Measurements from ENCODE around the gene ARF6. TPM values are rescaled to one million over a fixed set of nuclear protein-coding genes. Genes with fewer than 3 reads are reported as not detected.
A peak's percentile ranks its signal among the peaks of the same experiment; 100 is the strongest.

ARF6 gene
- total RNA-seq: 100 to 1,000 TPM; 218 to 219 TPM

DNA sequence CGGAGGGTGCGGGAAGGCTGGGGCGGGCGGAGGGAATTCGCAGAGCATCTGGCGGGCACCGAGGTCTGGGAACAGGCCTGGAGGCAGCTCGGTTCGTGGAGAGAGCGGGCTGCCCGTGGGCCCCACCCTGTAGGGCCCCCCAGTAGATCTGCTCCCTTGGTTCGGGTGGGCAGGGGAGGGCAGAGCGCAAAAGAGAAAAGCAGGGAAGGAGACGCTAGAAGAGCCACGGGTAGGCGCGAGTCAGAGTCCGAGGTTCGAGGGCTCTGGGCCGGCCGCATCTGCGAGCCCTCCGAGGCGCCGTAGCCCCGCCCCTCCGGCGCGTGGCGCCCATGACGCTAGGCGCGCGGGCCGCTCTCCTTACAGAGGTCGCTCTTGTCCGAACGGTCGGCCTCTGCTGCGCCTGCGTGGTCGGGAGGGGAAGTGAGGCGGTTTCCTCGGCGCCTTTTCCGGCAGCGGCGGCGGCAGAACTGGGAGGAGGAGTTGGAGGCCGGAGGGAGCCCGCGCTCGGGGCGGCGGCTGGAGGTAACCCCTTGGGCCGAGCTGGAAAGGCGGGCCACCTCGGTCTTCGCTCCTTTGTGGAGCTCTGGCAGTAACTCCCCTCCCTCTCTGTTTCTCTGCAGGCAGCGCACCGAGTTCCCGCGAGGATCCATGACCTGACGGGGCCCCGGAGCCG lies at the start of gene ARF6:
TSS of gene ARF6 (plus strand) at position 447 of the 673 bp plus-strand sequence. CDS start 655 bp downstream, outside the sequence.
- DNase-seq: peak; percentile 99
- H3K9me3 Mint-ChIP-seq: no peaks in the 10 kb centered on the region
- peak; percentile 78 to 85 for ATAC-seq (replicated peaks in 1 of 2)
- no peaks in the 10 kb centered on the region for H3K27me3 Mint-ChIP-seq (ENCODE audit: low read depth)
- peaks cover 23% of the 10 kb centered on the region for H3K4me1 Mint-ChIP-seq (ENCODE audit: low read depth)
- H3K27ac Mint-ChIP-seq: peak within 1 kb of the TSS; percentile 100
- H3K4me3 Mint-ChIP-seq: peak within 1 kb of the TSS; percentile 93 to 97
- peaks cover 29 to 50% of the 10 kb centered on the region in 2 donors for H3K36me3 Mint-ChIP-seq (ENCODE audit: insufficient read depth in 2 of 2)

DNA sequence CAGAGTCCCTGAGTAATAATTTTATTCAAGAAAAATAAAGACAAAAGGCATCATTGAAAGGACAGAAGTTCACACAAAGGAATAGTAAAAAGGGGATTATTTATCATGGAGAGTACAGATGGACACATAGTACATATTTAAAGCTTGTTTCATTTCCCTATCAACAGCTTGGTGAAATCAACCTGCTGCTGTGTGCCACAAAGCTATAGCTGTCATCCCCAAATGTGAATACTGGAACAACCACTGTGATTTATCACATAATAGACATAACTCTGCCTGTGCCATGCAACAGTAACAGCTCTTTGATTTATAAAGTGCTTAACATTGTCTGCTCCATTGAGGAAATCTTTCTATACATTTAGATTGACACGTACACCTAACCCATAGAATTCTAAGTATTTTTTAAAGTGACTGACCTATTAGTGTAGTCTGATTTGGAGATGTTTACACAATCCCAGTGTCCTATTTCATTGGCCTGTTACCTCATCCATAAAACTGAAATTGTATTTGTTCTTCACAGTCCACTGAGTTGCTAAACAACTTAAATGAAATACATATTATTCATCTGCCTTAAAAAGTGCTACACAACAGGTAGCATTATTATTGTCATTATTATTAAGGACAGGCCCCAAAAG lies 43.6 kb upstream of the ARF6 start:
- H3K4me1 Mint-ChIP-seq (ENCODE audit: low read depth): peaks cover 45% of the 10 kb centered on the region
- H3K4me3 Mint-ChIP-seq: no peak overlapping the region
- no peak for ATAC-seq (replicated peaks in 1 of 2)

DNA sequence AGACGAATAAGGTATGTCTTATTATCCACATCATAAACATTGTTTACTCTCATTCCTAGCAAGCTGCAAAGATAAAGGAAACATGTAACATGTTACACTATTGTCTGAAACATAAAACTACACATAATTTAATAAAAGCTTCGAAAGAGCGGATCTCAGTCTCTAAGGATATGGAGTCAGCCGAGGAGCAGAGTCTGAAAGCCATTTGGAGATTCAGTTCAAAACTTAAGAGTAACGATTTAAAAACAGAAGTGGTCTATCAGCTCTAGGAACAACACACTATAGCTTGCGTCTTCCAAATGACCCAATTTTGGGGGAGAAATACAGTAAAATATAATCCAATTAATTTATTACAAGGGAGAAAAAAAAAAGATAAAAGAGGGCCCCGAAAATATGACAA lies 41.1 kb upstream of the ARF6 start:
- Mint-ChIP-seq H3K4me3 (peak overlapping the region; percentile 97 to 99), H3K27me3 (ENCODE audit: low read depth) (no peaks in the 10 kb centered on the region), H3K4me1 (ENCODE audit: low read depth) (peaks cover 45% of the 10 kb centered on the region), H3K9me3 (no peaks in the 10 kb centered on the region), H3K27ac (peak overlapping the region; percentile 100), H3K36me3 (ENCODE audit: insufficient read depth in 2 of 2) (peaks cover 4 to 16% of the 10 kb centered on the region in 2 donors)
- no peak for DNase-seq
- ATAC-seq (replicated peaks in 1 of 2): no peak

More for the DNA sequence above, 43.6 kb upstream of the ARF6 start:
- DNase-seq: no peak
- peak overlapping the region; percentile 90 for H3K27ac Mint-ChIP-seq
- H3K9me3 Mint-ChIP-seq: no peaks in the 10 kb centered on the region
- peaks cover 4 to 26% of the 10 kb centered on the region in 2 donors for H3K36me3 Mint-ChIP-seq (ENCODE audit: insufficient read depth in 2 of 2)
- no peaks in the 10 kb centered on the region for H3K27me3 Mint-ChIP-seq (ENCODE audit: low read depth)

DNA sequence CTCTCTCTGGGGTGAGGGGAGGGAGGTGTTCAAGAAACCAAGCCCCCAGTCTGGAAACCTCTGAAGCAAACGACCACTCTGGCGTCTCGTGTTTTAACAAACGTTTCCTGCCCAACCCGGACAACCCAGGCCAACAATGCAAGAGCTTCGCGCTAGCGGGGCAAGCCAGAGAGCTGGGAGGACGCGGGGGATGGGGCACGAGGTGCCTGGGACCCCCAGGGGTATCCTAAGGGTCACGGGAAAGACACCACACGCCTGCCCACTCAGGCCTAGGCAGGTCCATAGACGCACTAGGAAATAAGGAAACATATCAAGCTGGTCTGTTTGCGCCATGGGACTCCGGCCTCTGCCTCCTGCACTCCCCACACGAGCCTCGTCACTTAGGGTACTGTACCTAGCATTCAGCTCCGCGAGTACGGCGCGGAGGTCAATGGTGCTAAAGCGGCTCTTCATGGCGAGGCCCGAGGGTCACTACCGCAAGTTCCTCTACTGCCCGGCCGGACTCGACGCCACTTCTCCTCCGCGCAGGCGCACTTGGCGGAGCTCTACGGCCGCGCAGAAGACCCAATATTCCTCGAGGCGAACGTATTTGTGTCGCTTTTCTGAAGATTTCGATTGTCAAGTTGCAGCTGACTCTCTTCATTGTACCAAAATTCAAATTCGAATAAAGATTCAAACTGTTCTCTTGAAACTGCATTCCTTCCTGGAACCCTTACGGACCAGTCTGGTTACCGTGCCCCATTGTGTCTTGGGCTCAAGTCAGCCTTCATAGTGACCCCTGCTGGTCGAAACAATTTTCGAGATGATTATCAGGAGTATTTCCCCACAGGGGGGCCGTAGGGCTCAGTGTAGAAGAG lies 40.4 kb upstream of the ARF6 start, which contains the start of gene NEMF:
TSS of gene NEMF (minus strand) at position 488 of the 857 bp plus-strand sequence. CDS start at position 453, 35 bp downstream.
- ATAC-seq (replicated peaks in 1 of 2): peak; percentile 89 to 90
- H3K4me1 Mint-ChIP-seq (ENCODE audit: low read depth): peaks cover 48% of the 10 kb centered on the region
- H3K27ac Mint-ChIP-seq: peak within 1 kb of the TSS; percentile 100
- H3K27me3 Mint-ChIP-seq (ENCODE audit: low read depth): no peaks in the 10 kb centered on the region
- H3K36me3 Mint-ChIP-seq (ENCODE audit: insufficient read depth in 2 of 2): peaks cover 4 to 14% of the 10 kb centered on the region in 2 donors
- H3K9me3 Mint-ChIP-seq: no peaks in the 10 kb centered on the region
- H3K4me3 Mint-ChIP-seq: peak within 1 kb of the TSS; percentile 97 to 99
- DNase-seq: peak; percentile 87 to 88

DNA sequence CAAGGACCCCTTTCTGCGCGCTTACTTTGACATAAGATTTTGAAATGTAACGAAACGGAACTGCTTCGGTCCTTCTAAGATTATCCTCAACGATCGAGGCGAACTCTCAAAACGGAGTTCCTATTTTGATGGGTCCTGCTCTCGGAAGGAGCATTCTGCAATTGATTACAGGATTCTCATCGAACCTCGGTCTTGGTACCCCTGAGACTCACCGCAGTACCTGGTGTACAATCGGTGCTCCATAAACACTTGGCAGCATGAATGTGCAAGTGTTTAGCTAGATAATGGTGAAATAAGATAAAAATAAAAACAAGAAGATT lies 39.8 kb upstream of the ARF6 start:
- Mint-ChIP-seq H3K27me3 (ENCODE audit: low read depth) (no peaks in the 10 kb centered on the region), H3K4me3 (peak overlapping the region; percentile 97 to 99), H3K4me1 (ENCODE audit: low read depth) (peaks cover 51% of the 10 kb centered on the region), H3K9me3 (no peaks in the 10 kb centered on the region), H3K36me3 (ENCODE audit: insufficient read depth in 2 of 2) (peaks cover 4 to 12% of the 10 kb centered on the region in 2 donors), H3K27ac (peak overlapping the region; percentile 100)
- DNase-seq: no peak
- peak; percentile 7 to 19 for ATAC-seq (replicated peaks in 1 of 2)

DNA sequence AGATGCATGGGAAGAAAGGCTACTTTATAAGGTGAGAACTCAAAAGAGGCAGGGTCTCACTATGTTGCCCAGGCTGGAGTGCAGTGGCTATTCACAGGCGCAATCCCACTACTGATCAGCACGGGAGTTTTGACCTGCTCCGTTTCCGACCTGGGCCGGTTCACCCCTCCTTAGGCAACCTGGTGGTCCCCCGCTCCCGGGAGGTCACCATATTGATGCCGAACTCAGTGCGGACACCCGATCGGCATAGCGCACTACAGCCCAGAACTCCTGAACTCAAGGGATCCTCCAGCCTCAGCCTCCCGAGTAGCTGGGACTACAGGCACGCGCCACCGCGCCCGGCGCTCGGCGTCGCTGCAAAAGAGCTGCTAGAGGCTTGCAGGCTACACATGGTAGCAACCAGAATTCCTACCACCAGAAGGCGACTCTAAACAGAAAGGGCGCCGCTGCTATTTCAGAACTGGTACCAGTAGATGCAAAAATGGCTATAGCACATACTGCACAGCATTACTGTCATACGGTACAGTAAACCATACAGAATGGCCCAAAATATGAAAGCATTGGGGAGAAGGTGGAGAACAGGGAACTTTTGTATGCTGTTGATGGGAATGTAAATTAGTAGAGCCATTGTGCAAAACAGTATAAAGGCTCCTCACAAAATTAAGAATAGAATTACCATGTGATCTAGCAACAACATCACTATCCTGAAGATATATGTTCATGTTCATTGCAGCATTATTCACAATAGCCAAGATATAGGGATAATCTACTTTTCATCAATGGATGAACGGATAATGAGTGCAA lies 39.1 kb upstream of the ARF6 start:
- H3K4me1 Mint-ChIP-seq (ENCODE audit: low read depth): peaks cover 54% of the 10 kb centered on the region
- H3K27ac Mint-ChIP-seq: peak overlapping the region; percentile 100
- H3K9me3 Mint-ChIP-seq: no peaks in the 10 kb centered on the region
- peak; percentile 70 to 74 for DNase-seq
- peaks cover 4 to 12% of the 10 kb centered on the region in 2 donors for H3K36me3 Mint-ChIP-seq (ENCODE audit: insufficient read depth in 2 of 2)
- ATAC-seq (replicated peaks in 1 of 2): peak; percentile 47 to 56
- no peaks in the 10 kb centered on the region for H3K27me3 Mint-ChIP-seq (ENCODE audit: low read depth)
- peak overlapping the region; percentile 97 to 99 for H3K4me3 Mint-ChIP-seq

DNA sequence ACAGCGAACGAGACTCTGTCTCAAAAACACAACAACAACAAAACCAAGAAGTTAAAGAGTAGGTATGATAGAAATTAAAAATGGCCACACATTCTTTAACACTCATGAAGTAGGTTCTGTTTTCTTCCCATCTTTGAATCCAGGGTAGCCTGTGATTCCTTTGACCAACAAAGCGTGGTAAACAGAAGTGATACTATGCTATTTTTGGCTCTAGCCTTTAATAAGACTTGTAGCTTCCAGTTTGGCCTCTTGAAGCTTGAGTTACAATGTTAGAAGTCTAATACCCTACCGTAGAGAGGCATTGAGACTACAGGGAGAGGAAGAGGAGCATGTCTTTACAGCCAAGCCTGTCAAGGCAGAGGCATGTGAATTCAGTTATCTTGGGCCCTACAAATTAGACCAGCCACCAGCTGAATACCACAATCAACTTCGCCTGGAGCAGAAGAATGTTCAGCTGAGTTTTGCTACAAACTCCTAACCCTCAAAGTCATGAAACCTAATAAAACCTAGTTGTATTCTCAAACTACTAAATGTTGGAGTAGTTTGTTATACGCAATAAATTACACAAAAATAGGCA lies 35.4 kb upstream of the ARF6 start:
- ATAC-seq (replicated peaks in 1 of 2) (no peak), DNase-seq (no peak)
- Mint-ChIP-seq H3K9me3 (no peaks in the 10 kb centered on the region), H3K36me3 (ENCODE audit: insufficient read depth in 2 of 2) (peaks cover 0 to 3% of the 10 kb centered on the region in 2 donors), H3K4me1 (ENCODE audit: low read depth) (peaks cover 47% of the 10 kb centered on the region), H3K4me3 (peak overlapping the region in 1 of 2 donors; percentile 37), H3K27ac (peak overlapping the region; percentile 45), H3K27me3 (ENCODE audit: low read depth) (no peaks in the 10 kb centered on the region)

DNA sequence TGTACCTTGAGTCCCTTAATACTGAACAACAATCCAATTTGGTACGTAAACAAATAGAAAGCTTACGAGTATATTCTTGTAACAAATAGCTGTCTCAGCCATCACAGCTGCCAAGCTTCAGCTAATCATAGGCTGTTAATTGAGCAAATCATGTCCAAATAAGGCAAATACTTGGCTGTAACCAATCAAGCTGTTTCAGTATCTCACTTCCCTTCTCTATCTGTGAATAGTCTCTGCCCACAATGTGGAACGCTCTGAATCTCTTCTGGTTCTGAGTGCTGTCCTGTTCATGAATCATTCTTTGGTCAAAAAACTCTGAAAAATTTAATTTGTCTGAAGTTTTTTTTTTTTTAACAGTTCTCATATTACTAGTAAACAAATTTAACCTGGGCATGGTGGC lies 34.5 kb upstream of the ARF6 start:
- H3K36me3 Mint-ChIP-seq (ENCODE audit: insufficient read depth in 2 of 2): peaks cover 0 to 3% of the 10 kb centered on the region in 2 donors
- H3K27me3 Mint-ChIP-seq (ENCODE audit: low read depth): no peaks in the 10 kb centered on the region
- ATAC-seq (replicated peaks in 1 of 2): peak; percentile 27 to 46
- peak; percentile 37 to 41 for DNase-seq
- no peak overlapping the region for H3K4me3 Mint-ChIP-seq
- peaks cover 42% of the 10 kb centered on the region for H3K4me1 Mint-ChIP-seq (ENCODE audit: low read depth)
- H3K9me3 Mint-ChIP-seq: no peaks in the 10 kb centered on the region
- no peak overlapping the region for H3K27ac Mint-ChIP-seq

DNA sequence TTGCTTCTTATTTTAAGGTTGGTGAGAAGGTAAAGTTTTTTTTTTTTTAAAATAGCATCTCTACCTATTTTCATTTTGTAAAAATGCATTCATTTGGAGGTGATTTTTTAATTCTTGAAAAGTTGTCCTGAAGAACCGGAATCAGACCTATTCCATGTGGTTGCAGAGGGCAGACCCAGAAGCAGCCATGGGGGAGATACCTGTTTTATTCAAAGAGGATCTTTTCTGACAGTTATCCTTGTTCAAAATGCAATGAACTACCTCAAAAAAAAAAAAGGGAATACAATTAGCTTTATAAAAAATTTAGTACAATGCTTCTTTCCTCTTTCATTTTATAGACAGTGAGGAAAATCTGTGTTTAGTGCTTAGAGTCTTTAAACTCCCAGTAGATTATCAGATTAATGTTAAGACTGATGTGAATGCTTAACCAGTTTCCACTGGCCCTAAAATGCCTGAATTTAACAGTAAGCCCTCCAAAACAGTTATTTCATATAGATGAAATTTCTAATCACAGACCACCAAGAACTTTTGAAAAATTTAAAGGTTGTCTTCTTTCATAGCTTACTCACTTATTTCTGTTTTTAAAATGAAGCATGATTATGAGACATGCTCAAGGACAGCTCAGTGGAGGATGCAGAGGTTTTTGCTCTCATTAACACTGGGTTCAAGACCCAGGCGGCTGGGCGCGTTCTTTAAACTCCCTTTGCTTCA lies 31.7 kb upstream of the ARF6 start:
- DNase-seq: no peak
- ATAC-seq (replicated peaks in 1 of 2): no peak
- no peaks in the 10 kb centered on the region for H3K27me3 Mint-ChIP-seq (ENCODE audit: low read depth)
- H3K27ac Mint-ChIP-seq: no peak overlapping the region
- H3K4me1 Mint-ChIP-seq (ENCODE audit: low read depth): peaks cover 34% of the 10 kb centered on the region
- peaks cover 0 to 3% of the 10 kb centered on the region in 2 donors for H3K36me3 Mint-ChIP-seq (ENCODE audit: insufficient read depth in 2 of 2)
- no peaks in the 10 kb centered on the region for H3K9me3 Mint-ChIP-seq
- H3K4me3 Mint-ChIP-seq: no peak overlapping the region

DNA sequence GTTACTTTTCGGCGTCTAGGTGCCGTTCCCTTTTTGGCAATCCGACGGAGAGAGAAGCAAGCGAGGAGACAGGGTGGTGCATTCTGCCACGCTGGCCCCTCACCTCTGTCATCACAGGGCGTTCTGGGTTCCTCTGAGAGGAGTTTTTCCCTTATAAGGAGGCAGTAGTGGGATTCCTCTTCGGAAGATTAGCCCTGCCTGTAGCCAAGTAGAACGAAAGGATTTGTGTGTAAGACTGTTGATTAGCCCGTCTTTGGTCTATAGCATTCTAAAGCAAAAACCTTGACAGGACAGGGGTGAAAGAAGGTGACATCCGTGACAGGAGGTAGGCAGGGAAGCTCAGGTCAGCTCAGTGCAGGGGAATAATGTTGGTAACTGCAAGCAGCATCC lies 31.2 kb upstream of the ARF6 start:
- peaks cover 0 to 3% of the 10 kb centered on the region in 2 donors for H3K36me3 Mint-ChIP-seq (ENCODE audit: insufficient read depth in 2 of 2)
- H3K27me3 Mint-ChIP-seq (ENCODE audit: low read depth): no peaks in the 10 kb centered on the region
- DNase-seq (peak; percentile 55 to 68), ATAC-seq (replicated peaks in 1 of 2) (peak in 1 of 2 donors; percentile 1)
- no peak overlapping the region for H3K27ac Mint-ChIP-seq
- H3K4me3 Mint-ChIP-seq: no peak overlapping the region
- H3K4me1 Mint-ChIP-seq (ENCODE audit: low read depth): peaks cover 34% of the 10 kb centered on the region
- H3K9me3 Mint-ChIP-seq: no peaks in the 10 kb centered on the region

DNA sequence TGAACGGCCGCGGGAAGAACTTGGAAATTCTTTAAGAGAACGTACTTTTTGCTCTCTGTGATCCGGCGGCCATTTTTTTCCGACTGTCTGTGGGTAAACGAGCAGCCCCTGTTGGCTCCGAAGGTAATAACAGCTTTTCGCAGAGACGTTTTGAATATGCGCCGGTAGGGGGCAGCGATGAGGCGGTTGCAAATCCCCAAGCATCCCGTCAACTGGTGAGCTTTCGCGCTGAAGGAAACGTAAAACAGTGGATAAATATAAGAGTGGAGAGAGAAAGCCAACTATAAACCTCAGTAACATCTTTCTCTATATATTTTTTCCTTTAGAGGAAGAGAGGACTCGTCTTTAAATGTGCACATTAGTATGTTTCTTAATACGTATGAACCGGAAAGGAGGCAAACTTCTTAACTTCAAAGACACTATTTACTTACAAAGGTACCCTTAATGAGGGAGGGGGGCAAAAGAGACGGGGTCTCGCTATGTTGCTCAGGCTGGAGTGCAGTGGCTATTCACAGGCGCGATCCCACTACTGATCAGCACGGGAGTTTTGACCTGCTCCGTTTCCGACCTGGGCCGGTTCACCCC lies 30.7 kb upstream of the ARF6 start:
- peak; percentile 32 to 55 for ATAC-seq (replicated peaks in 1 of 2)
- DNase-seq: peak; percentile 78 to 88
- peaks cover 34% of the 10 kb centered on the region for H3K4me1 Mint-ChIP-seq (ENCODE audit: low read depth)
- H3K27me3 Mint-ChIP-seq (ENCODE audit: low read depth): no peaks in the 10 kb centered on the region
- no peaks in the 10 kb centered on the region for H3K9me3 Mint-ChIP-seq
- H3K36me3 Mint-ChIP-seq (ENCODE audit: insufficient read depth in 2 of 2): peaks cover 0 to 3% of the 10 kb centered on the region in 2 donors
- no peak overlapping the region for H3K27ac Mint-ChIP-seq
- no peak overlapping the region for H3K4me3 Mint-ChIP-seq
